ENCODE measurements around the gene MAST4.

DNA sequence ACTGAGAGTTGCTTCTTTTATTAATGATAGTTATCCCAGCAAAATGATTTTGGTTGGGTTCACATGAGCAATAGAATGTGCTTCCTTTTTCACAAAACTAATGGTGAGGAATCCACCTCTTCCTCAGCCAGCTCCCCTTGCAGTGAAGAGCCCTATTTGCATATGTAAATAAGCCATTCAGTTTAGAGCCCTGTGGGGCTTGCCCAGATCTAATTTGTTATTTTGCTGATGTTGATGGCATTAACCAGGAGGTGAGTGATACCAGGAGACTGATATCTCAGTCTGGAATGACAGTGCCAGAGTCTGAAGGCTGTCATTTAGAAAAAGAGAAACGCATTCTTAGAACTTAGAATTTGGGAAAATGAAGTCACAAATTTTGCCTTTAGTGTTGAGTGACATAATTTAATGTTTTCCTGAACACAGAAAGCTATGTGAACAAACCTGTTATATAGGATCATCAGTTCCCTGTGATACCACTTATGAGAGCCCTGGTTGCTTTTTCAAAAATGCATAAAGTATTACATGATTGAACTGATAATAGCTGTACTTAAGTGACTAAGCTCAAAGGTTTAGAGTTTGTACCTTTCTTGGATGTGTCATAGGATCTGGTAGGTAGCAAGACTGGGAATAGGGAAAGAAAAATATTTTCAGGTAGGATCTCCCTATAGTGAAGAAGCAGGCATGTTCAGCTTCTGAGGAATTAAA lies 271.6 kb downstream of the MAST4 start:
- TF ChIP-seq EZH2phosphoT487 (IDR thresholded peaks at IDR 0.05; ENCODE audit: insufficient read depth, low read depth) (no peak), EZH2 (IDR thresholded peaks at IDR 0.05; ENCODE audit: insufficient read depth, poor library complexity, severe bottlenecking) (no peak)
